Glutamatergic neuron (in vitro differentiated cells): ENCODE results near the gene GPX2. TPM values are rescaled to one million over a fixed set of nuclear protein-coding genes. Genes with fewer than 3 reads are reported as not detected.

Experiments used
- DNase-seq: peaks from one replicate; pipeline ENCODE4 v3.0.0; 2022
- H3K27ac Mint-ChIP-seq: one replicate; pipeline ENCODE4 v1.8.0; 2020; ENCODE audit warnings: mild to moderate bottlenecking, mixed read lengths, inconsistent platforms; ENCODE audit not compliant: unreplicated experiment
- H3K27me3 Mint-ChIP-seq: one replicate; pipeline ENCODE4 v1.8.0; 2020; ENCODE audit warnings: mild to moderate bottlenecking, moderate library complexity, mixed read lengths, inconsistent platforms; ENCODE audit not compliant: unreplicated experiment
- H3K36me3 Mint-ChIP-seq: one replicate; pipeline ENCODE4 v1.8.0; 2020; ENCODE audit warnings: mild to moderate bottlenecking, mixed read lengths, inconsistent platforms; ENCODE audit not compliant: unreplicated experiment
- H3K4me1 Mint-ChIP-seq: one replicate; pipeline ENCODE4 v1.8.0; 2020; ENCODE audit warnings: mild to moderate bottlenecking, low read depth, mixed read lengths, inconsistent platforms; ENCODE audit not compliant: unreplicated experiment
- H3K4me3 Mint-ChIP-seq: one replicate; pipeline ENCODE4 v1.8.0; 2020; ENCODE audit warnings: mild to moderate bottlenecking, mixed read lengths, inconsistent platforms; ENCODE audit not compliant: unreplicated experiment
- H3K9me3 Mint-ChIP-seq: one replicate; pipeline ENCODE4 v1.8.0; 2020; ENCODE audit warnings: mild to moderate bottlenecking, moderate library complexity, mixed read lengths, inconsistent platforms; ENCODE audit not compliant: unreplicated experiment
- total RNA-seq: library from RNA; stranded (reverse); fragmentation: NEBNext Ultra II Directional; extraction: Animal tissue kit (Norgen Biotek cat#: 25700); gene quantifications from one replicate; pipeline ENCODE4 v1.2.1, GENCODE V29; 2021; ENCODE audit not compliant: unreplicated experiment
- TF ChIP-seq, protein P1 (sequence below): fragments of 200-600 bp; sonication (generic); IDR thresholded peaks from one replicate; pipeline ENCODE4 v1.5.0; 2021; ENCODE audit not compliant: partially characterized antibody, unreplicated experiment

The GPX2 gene
- total RNA-seq, 1 donor from 2014 or later, result 1.3 TPM

DNA sequence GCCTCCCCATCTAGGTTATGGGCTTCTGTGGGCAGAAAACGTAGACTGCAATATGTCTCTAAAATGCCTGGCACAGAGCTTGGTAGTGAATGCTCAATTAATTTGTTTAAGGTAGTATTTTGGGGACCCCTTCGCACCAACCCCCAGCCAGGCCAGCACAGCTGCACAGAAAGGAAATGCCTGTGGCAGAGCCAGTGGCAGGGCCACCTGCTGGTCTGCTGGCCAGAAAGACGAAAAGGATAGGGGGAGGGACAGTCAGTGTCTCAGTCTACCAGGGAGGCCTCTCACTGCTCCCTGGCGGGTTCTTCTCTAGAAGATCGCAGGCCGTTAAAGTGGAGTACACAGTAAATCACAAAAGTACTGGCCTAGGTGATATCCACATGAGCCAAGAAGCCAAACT lies 26.1 kb upstream of the GPX2 start:
- Mint-ChIP-seq H3K27ac (peak overlapping the region; percentile 90), H3K4me1 (peaks cover 25% of the 10 kb centered on the region)

DNA sequence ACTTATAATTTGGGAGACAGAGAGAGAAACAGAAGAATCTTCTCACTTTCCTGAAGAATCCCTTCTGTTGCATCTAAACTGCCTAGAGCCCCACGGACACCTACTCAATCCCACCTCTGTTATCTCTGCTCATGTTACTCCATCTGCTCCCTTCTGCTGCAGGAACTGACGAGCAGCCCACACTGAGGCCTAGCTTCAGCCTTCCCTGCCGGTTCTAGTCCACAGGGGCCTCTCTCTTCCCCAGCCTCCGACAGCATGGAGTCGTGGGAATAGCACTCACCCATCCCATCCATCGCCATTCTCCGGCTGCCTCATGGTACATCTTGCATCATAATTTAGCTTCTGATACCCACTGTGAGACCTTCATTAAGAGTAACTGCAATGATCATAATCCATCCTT lies 25.6 kb upstream of the GPX2 start:
- peak overlapping the region; percentile 90 for H3K27ac Mint-ChIP-seq
- no peak for DNase-seq
- peak overlapping the region; percentile 72 for H3K4me3 Mint-ChIP-seq
- peaks cover 2% of the 10 kb centered on the region for H3K9me3 Mint-ChIP-seq
- H3K27me3 Mint-ChIP-seq, result peaks cover 13% of the 10 kb centered on the region
- peaks cover 25% of the 10 kb centered on the region for H3K4me1 Mint-ChIP-seq
- H3K36me3 Mint-ChIP-seq, result peaks cover 4% of the 10 kb centered on the region
- TF ChIP-seq, protein P1, sequence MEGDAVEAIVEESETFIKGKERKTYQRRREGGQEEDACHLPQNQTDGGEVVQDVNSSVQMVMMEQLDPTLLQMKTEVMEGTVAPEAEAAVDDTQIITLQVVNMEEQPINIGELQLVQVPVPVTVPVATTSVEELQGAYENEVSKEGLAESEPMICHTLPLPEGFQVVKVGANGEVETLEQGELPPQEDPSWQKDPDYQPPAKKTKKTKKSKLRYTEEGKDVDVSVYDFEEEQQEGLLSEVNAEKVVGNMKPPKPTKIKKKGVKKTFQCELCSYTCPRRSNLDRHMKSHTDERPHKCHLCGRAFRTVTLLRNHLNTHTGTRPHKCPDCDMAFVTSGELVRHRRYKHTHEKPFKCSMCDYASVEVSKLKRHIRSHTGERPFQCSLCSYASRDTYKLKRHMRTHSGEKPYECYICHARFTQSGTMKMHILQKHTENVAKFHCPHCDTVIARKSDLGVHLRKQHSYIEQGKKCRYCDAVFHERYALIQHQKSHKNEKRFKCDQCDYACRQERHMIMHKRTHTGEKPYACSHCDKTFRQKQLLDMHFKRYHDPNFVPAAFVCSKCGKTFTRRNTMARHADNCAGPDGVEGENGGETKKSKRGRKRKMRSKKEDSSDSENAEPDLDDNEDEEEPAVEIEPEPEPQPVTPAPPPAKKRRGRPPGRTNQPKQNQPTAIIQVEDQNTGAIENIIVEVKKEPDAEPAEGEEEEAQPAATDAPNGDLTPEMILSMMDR, result no peak

More for the DNA sequence above, 26.1 kb upstream of the GPX2 start:
- no peak for DNase-seq
- Mint-ChIP-seq H3K27me3 (peaks cover 13% of the 10 kb centered on the region), H3K36me3 (peaks cover 4% of the 10 kb centered on the region), H3K9me3 (peaks cover 2% of the 10 kb centered on the region), H3K4me3 (peak overlapping the region; percentile 72)
- TF ChIP-seq, protein P1, result no peak

DNA sequence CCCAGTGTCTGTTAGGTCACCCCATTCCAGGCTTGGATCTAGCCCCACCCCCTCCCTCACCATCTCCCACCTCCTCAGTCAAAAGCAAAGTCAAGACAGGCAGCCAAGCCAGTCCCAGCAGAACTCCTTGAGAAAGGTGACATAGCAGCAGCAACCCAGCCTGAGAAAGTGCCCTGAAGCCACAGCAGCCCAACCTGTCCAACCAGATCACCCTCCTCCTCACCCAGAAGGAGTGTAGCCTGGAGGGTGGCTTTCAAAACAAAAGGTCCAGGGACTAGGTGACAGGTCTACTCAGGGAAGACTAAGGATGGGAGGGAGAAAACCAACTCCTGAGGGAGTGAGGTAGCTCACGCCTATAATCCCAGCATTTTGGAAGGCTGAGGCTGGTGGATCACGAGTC lies 24.4 kb upstream of the GPX2 start:
- Mint-ChIP-seq H3K27ac (no peak overlapping the region), H3K9me3 (peaks cover 2% of the 10 kb centered on the region), H3K27me3 (peaks cover 10% of the 10 kb centered on the region), H3K4me3 (peak overlapping the region; percentile 47), H3K36me3 (peaks cover 4% of the 10 kb centered on the region), H3K4me1 (peaks cover 25% of the 10 kb centered on the region)
- DNase-seq, result no peak
- TF ChIP-seq, protein P1, result no peak

DNA sequence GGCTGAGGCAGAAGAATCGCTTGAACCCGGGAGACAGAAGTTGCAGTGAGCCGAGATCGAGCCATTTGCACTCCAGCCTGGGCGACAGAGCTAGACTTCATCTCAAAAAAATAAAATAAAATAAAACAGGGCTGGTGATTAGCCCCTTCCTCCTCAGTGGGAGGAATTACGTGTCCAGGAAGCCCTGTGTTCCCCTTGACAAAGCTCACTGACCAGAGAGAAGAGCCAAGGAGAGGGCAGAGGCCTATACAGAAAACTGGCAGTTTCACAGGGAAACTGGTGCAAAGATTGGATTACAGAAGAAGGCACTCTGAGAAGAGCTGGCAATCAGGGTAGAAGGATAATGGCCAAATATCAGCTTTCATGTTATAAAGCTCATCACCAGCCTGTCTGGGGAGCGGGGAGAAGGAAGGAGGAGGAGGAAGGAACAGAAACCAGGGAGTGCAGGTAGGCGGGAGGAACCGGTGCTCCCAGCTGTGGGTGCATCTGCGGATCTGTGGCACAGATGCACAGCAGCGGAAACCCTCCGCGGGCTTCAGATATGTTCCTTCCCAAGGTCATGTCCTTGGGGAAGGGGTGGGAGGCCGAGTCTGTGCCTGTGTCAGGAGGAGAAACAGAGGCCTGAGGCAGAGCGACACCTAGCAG lies 22.9 kb upstream of the GPX2 start:
- Mint-ChIP-seq H3K9me3 (peaks cover 2% of the 10 kb centered on the region), H3K4me1 (peaks cover 22% of the 10 kb centered on the region), H3K27ac (no peak overlapping the region), H3K36me3 (peaks cover 4% of the 10 kb centered on the region), H3K4me3 (peak overlapping the region; percentile 14), H3K27me3 (peaks cover 10% of the 10 kb centered on the region)
- no peak for DNase-seq
- TF ChIP-seq, protein P1, result no peak

DNA sequence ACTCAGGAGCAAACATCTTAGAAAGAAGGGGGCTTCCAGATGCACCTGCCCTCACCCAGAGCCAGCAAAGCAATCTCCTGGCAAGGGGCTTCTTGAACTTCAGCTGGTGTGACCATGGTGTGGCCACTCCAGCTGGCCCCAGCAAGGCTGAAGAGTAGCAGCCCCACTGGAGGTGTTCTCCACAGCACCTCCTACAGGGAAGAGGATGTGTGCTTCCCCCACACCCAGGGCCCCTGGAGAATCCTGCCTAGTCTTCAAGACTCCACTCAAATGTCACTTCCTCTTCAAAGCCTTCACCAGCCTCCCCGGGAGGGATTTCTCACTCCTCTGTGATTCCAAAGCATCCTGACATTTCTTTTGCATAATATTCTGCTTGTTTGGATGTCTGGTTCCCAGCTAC lies 21.1 kb upstream of the GPX2 start:
- Mint-ChIP-seq H3K36me3 (peaks cover 4% of the 10 kb centered on the region), H3K4me1 (peaks cover 15% of the 10 kb centered on the region), H3K27me3 (peaks cover 4% of the 10 kb centered on the region), H3K4me3 (no peak overlapping the region), H3K9me3 (peaks cover 2% of the 10 kb centered on the region), H3K27ac (no peak overlapping the region)
- no peak for DNase-seq
- TF ChIP-seq, protein P1, result no peak
